IMR-90 (cell line): ENCODE data around the gene RPA3. TPM values are rescaled to one million over a fixed set of nuclear protein-coding genes. Genes with fewer than 3 reads are reported as not detected.

Experiments used
- ATAC-seq: fragments of 200-7000 bp; cut with Tn5 transposase; 2 replicates; pipeline ENCODE4 v1.9.1; 2020; ENCODE audit warnings: low read depth, mild to moderate bottlenecking, moderate library complexity
- BruUV-seq: library from RNA; stranded (reverse); fragments of 400-500 nt; replicated peaks from 2 replicates; lab custom pipeline; 2021; lab: Mats Ljungman, UMichigan
- CTCF ChIA-PET: fragments of 300-600 bp; formaldehyde crosslinking; extraction: SDS; loops from one replicate; lab custom pipeline; 2021; ENCODE audit warnings: antibody characterized with exemption; lab: Yijun Ruan, JAX
- POLR2A ChIA-PET: fragments of 300-600 bp; sonication (Branson Sonifier 250); formaldehyde crosslinking; loops from one replicate; lab custom pipeline; 2022; ENCODE audit warnings: antibody characterized with exemption; ENCODE audit not compliant: unreplicated experiment; lab: Charles Lee
- DNase-seq: peaks from one replicate; pipeline ENCODE4 v3.0.0; 2013
- H2AFZ ChIP-seq: replicated peaks from 2 replicates; pipeline ENCODE3; 2013; ENCODE audit warnings: low read length, mild to moderate bottlenecking; ENCODE audit not compliant: poor library complexity
- H2AK5ac ChIP-seq: 2 replicates; pipeline ENCODE4 v1.6.1; 2013; ENCODE audit warnings: low read depth, low read length, inconsistent platforms
- H2AK9ac ChIP-seq: replicated peaks from 2 replicates; pipeline ENCODE3; 2013; ENCODE audit warnings: mild to moderate bottlenecking, low read depth, low read length, moderate library complexity; ENCODE audit not compliant: poor library complexity
- H2BK120ac ChIP-seq: 2 replicates; pipeline ENCODE4 v1.6.1; 2013; ENCODE audit warnings: low read depth, low read length, inconsistent platforms
- H2BK15ac ChIP-seq: 3 replicates; pipeline ENCODE4 v1.6.1; 2013; ENCODE audit warnings: low read depth, low read length, inconsistent platforms
- H2BK20ac ChIP-seq: 2 replicates; pipeline ENCODE4 v1.6.1; 2013; ENCODE audit warnings: low read depth, mild to moderate bottlenecking, inconsistent platforms, low read length, moderate library complexity
- H2BK5ac ChIP-seq: 2 replicates; pipeline ENCODE4 v1.6.1; 2013; ENCODE audit warnings: mild to moderate bottlenecking, low read depth, low read length, inconsistent platforms; ENCODE audit not compliant: poor library complexity, severe bottlenecking
- H3K14ac ChIP-seq: replicated peaks from 2 replicates; pipeline ENCODE4 v1.6.1; 2013; ENCODE audit warnings: low read depth, low read length, inconsistent platforms
- H3K18ac ChIP-seq: 2 replicates; pipeline ENCODE4 v1.6.1; 2013; ENCODE audit warnings: low read depth, low read length, control low read depth
- H3K23ac ChIP-seq: 2 replicates; pipeline ENCODE4 v1.6.1; 2013; ENCODE audit warnings: low read depth, low read length, inconsistent platforms
- H3K27ac ChIP-seq: 2 replicates; pipeline ENCODE4 v1.5.1; 2013; ENCODE audit warnings: mild to moderate bottlenecking, control low read depth, low read length; ENCODE audit not compliant: insufficient read depth
- H3K27me3 ChIP-seq: 2 replicates; pipeline ENCODE4 v1.6.1; 2013; ENCODE audit warnings: low read length; ENCODE audit not compliant: control insufficient read depth, insufficient read depth
- H3K36me3 ChIP-seq: 2 replicates; pipeline ENCODE4 v1.6.1; 2013; ENCODE audit warnings: low read length, mixed read lengths; ENCODE audit not compliant: control insufficient read depth, insufficient read depth
- H3K4ac ChIP-seq: 2 replicates; pipeline ENCODE4 v1.6.1; 2013; ENCODE audit warnings: low read depth, low read length, inconsistent platforms
- H3K4me1 ChIP-seq: 2 replicates; pipeline ENCODE4 v1.6.1; 2013; ENCODE audit warnings: low read length, mixed read lengths; ENCODE audit not compliant: control insufficient read depth, insufficient read depth
- H3K4me2 ChIP-seq: 2 replicates; pipeline ENCODE4 v1.6.1; 2013; ENCODE audit warnings: low read depth, mild to moderate bottlenecking, control low read depth, low read length, moderate library complexity
- H3K4me3 ChIP-seq: 2 replicates; pipeline ENCODE4 v1.5.1; 2013; ENCODE audit warnings: low read depth, mild to moderate bottlenecking, control low read depth, low read length, moderate library complexity; ENCODE audit not compliant: insufficient read depth
- H3K56ac ChIP-seq: 2 replicates; pipeline ENCODE4 v1.6.1; 2013; ENCODE audit warnings: low read length, inconsistent platforms; ENCODE audit not compliant: insufficient read depth; ENCODE audit errors: extremely low read depth
- H3K79me1 ChIP-seq, 2 experiments: 2 replicates each; pipeline ENCODE4 v1.6.1; 2013; ENCODE audit warnings: low read length in 2 of 2, inconsistent platforms in 1 of 2, low read depth in 1 of 2
- H3K9ac ChIP-seq: 2 replicates; pipeline ENCODE4 v1.6.1; 2013; ENCODE audit warnings: low read depth, low read length, control low read depth
- H3K9me1 ChIP-seq: 2 replicates; pipeline ENCODE4 v1.6.1; 2013; ENCODE audit warnings: low read length, inconsistent platforms; ENCODE audit not compliant: insufficient read depth
- H3K9me3 ChIP-seq: 2 replicates; pipeline ENCODE4 v1.6.1; 2013; ENCODE audit warnings: low read length; ENCODE audit not compliant: control insufficient read depth, insufficient read depth
- H4K20me1 ChIP-seq: 2 replicates; pipeline ENCODE4 v1.6.1; 2013; ENCODE audit warnings: low read length, inconsistent platforms; ENCODE audit not compliant: insufficient read depth
- H4K5ac ChIP-seq: 2 replicates; pipeline ENCODE4 v1.6.1; 2013; ENCODE audit warnings: mild to moderate bottlenecking, low read depth, low read length, control low read depth
- H4K8ac ChIP-seq, 2 experiments: 2 replicates each; pipeline ENCODE4 v1.6.1; 2013; ENCODE audit warnings: low read depth in 2 of 2, low read length in 2 of 2, control low read depth in 1 of 2, inconsistent platforms in 1 of 2
- H4K91ac ChIP-seq: 2 replicates; pipeline ENCODE4 v1.6.1; 2013; ENCODE audit warnings: low read depth, low read length, inconsistent platforms; ENCODE audit not compliant: insufficient read depth
- CTCF ChIP-seq: conservative IDR thresholded peaks from 2 replicates; pipeline ENCODE4 v1.5.1; 2012; ENCODE audit warnings: mild to moderate bottlenecking, low read depth, low read length, improper control_type of control experiment
- MXI1 ChIP-seq: IDR thresholded peaks from 2 replicates; pipeline ENCODE4 v1.6.1; 2012; ENCODE audit warnings: low read depth, mild to moderate bottlenecking, low read length, moderate library complexity, borderline replicate concordance
- RAD21 ChIP-seq: IDR thresholded peaks from 2 replicates; pipeline ENCODE4 v1.6.1; 2012; ENCODE audit warnings: low read length, improper control_type of control experiment
- SMC3 ChIP-seq: fragments of 150-350 bp; IDR thresholded peaks from 2 replicates; pipeline ENCODE4 v1.6.1; 2016; ENCODE audit warnings: low read depth, mild to moderate bottlenecking, antibody characterized with exemption, low read length, moderate library complexity
- WGBS, 2 experiments: methylation state at CpG; one replicate each; pipeline versions ENCODE4 v1.1.5 to v1.1.7; 2013; ENCODE audit warnings: missing lambda C conversion rate in 2 of 2; ENCODE audit not compliant: insufficient read length in 1 of 2; ENCODE audit errors: extremely low coverage in 2 of 2; 5-methylcytosine and 5-hydroxymethylcytosine counted together
- dilution Hi-C: fragments of 300-500 bp; cut with HindIII; formaldehyde crosslinking; loops from one replicate; pipeline ENCODE4 v1.14.3; 2018; ENCODE audit warnings: low sequenced_read_pairs; ENCODE audit not compliant: unreplicated experiment
- in situ Hi-C: fragments of 300-500 bp; cut with MboI; formaldehyde crosslinking; loops from 3 replicates; pipeline ENCODE4 v1.14.3; 2019; ENCODE audit warnings: low sequenced_read_pairs, inconsistent platforms, mixed read lengths
- intact Hi-C: fragments of 100-400 bp; cut with micrococcal nuclease; formaldehyde crosslinking; loops from 2 replicates; pipeline ENCODE4 v1.10.0; 2022
- polyA plus RNA-seq, 3 experiments: library from polyadenylated mRNA; depleted of rRNA; stranded (reverse); fragments of >200 nt; gene quantifications; 2 replicates each; pipeline ENCODE4 v1.2.3, GENCODE V29; 2012; ENCODE audit warnings: low replicate concordance in 1 of 3
- total RNA-seq: library from RNA; depleted of rRNA; stranded (reverse); fragments of >200 nt; gene quantifications from 2 replicates; pipeline ENCODE4 v1.2.3, GENCODE V29; 2012; rRNA removed

Gene RPA3
- total and polyA plus RNA-seq, 2 of the 4 experiments (the other 2 are of a cell fraction) = 12.7 to 21.1 TPM

GRCh38 chr7:7595451-7595850 is 123.0 kb downstream of the RPA3 start:
- H2BK20ac ChIP-seq = no peak overlapping the region
- H3K23ac ChIP-seq = no peak overlapping the region
- DNase-seq (peak; percentile 33), ATAC-seq (peak; percentile 65; the same call in 1 of the 2 replicates)
- no peak overlapping the region for H3K18ac ChIP-seq
- no peak overlapping the region for H3K56ac ChIP-seq
- POLR2A ChIA-PET = no interaction called here
- no peaks in the 10 kb centered on the region for H3K9me3 ChIP-seq
- H4K20me1 ChIP-seq = no peaks in the 10 kb centered on the region
- H4K8ac ChIP-seq = no peak overlapping the region
- H3K79me1 ChIP-seq = no peaks in the 10 kb centered on the region
- no TSS peak for BruUV-seq
- H2AK5ac ChIP-seq = no peak overlapping the region
- no peak overlapping the region for H3K27ac ChIP-seq
- no peak overlapping the region for H3K9ac ChIP-seq
- intact Hi-C loops = loop anchor here (1.0 to 10.0 kb wide), 4 partner anchors 167 to 699 kb away; no protein-coding TSS in a partner anchor
- dilution Hi-C loops = no loop called here
- H4K5ac ChIP-seq = no peak overlapping the region
- no peak overlapping the region for H3K4me3 ChIP-seq
- no peak overlapping the region for H2BK15ac ChIP-seq
- H2BK5ac ChIP-seq = no peak overlapping the region
- WGBS, 2 experiments = no CpG with 5 or more reads among the region's 1 CpG
- no peaks in the 10 kb centered on the region for H3K4me1 ChIP-seq
- H2AK9ac ChIP-seq = no peak overlapping the region
- H3K14ac ChIP-seq = no peak overlapping the region
- CTCF ChIA-PET = interaction anchor here (0.9 to 1.3 kb wide), 4 partner anchors 9 to 170 kb away, joined by 3 to 4 read pairs (median 3); no protein-coding TSS in a partner anchor
- H3K4me2 ChIP-seq = no peak overlapping the region
- no peak overlapping the region for H4K91ac ChIP-seq
- in situ Hi-C loops = no loop called here
- H2AFZ ChIP-seq = no peak overlapping the region
- peaks cover 8% of the 10 kb centered on the region; the same call in 1 of the 2 replicates for H3K36me3 ChIP-seq
- peak; percentile 52; the same call in 1 of the 2 replicates for TF ChIP-seq SMC3
- peak; percentile 58 for TF ChIP-seq RAD21
- no peak for TF ChIP-seq MXI1
- peak; percentile 50 for TF ChIP-seq CTCF
- no peak overlapping the region for H2BK120ac ChIP-seq
- no peak overlapping the region for H3K4ac ChIP-seq
- H3K27me3 ChIP-seq = no peaks in the 10 kb centered on the region
- no peaks in the 10 kb centered on the region for H3K9me1 ChIP-seq

Other genes with a start within 250 kb of the RPA3 start
- under 0.01 TPM in 2 replicates for gene COL28A1, start 182.7 kb downstream of the RPA3 start, total RNA-seq
- gene COL28A1, start 182.7 kb downstream of the RPA3 start, polyA plus RNA-seq (2012; rRNA removed) = 0.05 and 0.16 TPM in 2 replicates
- gene MIOS, start 151.7 kb downstream of the RPA3 start, total RNA-seq = 32.4 and 40.3 TPM in 2 replicates
- 8.9 and 10.6 TPM in 2 replicates for gene MIOS, start 151.7 kb downstream of the RPA3 start, polyA plus RNA-seq (2012; rRNA removed)
- 5.2 and 9.2 TPM in 2 replicates for gene UMAD1, start 77.9 kb downstream of the RPA3 start, total RNA-seq
- 7.6 and 8.4 TPM in 2 replicates for gene UMAD1, start 77.9 kb downstream of the RPA3 start, polyA plus RNA-seq (2012; rRNA removed)